GM15510 (cell line): ENCODE results near the gene CLOCK.
A peak's percentile ranks its signal among the peaks of the same experiment; 100 is the strongest.

ENCODE experiments used
- POLR2A ChIP-seq: IDR thresholded peaks from 3 replicates; pipeline ENCODE4 v1.6.1; 2011; ENCODE audit warnings: borderline replicate concordance; ENCODE audit not compliant: insufficient read length; ENCODE audit errors: extremely low read depth

Gene CLOCK

GRCh38 chr4:55410431-55410830, 136.3 kb downstream of the CLOCK start:
- TF ChIP-seq POLR2A, result no peak

GRCh38 chr4:55409468-55410171, 137.1 kb downstream of the CLOCK start:
- TF ChIP-seq POLR2A, result no peak

GRCh38 chr4:55407764-55408163, 138.9 kb downstream of the CLOCK start:
- TF ChIP-seq POLR2A, result no peak

- TF ChIP-seq POLR2A, result no peak
These were observed 139.6 kb downstream of the CLOCK start for GRCh38 chr4:55407119-55407518.

- TF ChIP-seq POLR2A, result no peak
These were observed 140.2 kb downstream of the CLOCK start for GRCh38 chr4:55406545-55406944.

- no peak for TF ChIP-seq POLR2A
These were observed 141.6 kb downstream of the CLOCK start for GRCh38 chr4:55405073-55405472.

GRCh38 chr4:55399581-55399980, 147.1 kb downstream of the CLOCK start:
- TF ChIP-seq POLR2A, result no peak

- no peak for TF ChIP-seq POLR2A
These were observed 147.7 kb downstream of the CLOCK start for GRCh38 chr4:55398966-55399365.

GRCh38 chr4:55398461-55398860, 148.2 kb downstream of the CLOCK start:
- no peak for TF ChIP-seq POLR2A

- TF ChIP-seq POLR2A, result no peak
These were observed 149.0 kb downstream of the CLOCK start for GRCh38 chr4:55397520-55398321.

- TF ChIP-seq POLR2A, result no peak
These were observed 149.6 kb downstream of the CLOCK start for GRCh38 chr4:55397126-55397436.

GRCh38 chr4:55396308-55397125, 150.2 kb downstream of the CLOCK start:
- no peak for TF ChIP-seq POLR2A

- peak; percentile 99 for TF ChIP-seq POLR2A
These were observed 151.0 kb downstream of the CLOCK start, which contains the start of gene TMEM165 for GRCh38 chr4:55395529-55396307. TMEM165 (plus strand) TSS chr4:55395957; CDS start chr4:55396190, 233 bp downstream.

GRCh38 chr4:55395218-55395528, 151.5 kb downstream of the CLOCK start:
- TF ChIP-seq POLR2A, result no peak

GRCh38 chr4:55393461-55394320, 153.0 kb downstream of the CLOCK start:
- no peak for TF ChIP-seq POLR2A

- no peak for TF ChIP-seq POLR2A
These were observed 159.9 kb downstream of the CLOCK start for GRCh38 chr4:55386840-55387239.
